Keratinocyte (primary cell): Measurements from ENCODE around the gene MRPS10.
"Not testable (repeated sequence)": the region's sequence is repeated elsewhere in the genome, so short reads cannot be mapped to it uniquely, and the experiment has no call there.

Experiments used
- EZH2 ChIP-seq: IDR thresholded peaks from one replicate; pipeline ENCODE4 v1.6.1; 2012; ENCODE audit warnings: inconsistent platforms, mild to moderate bottlenecking, low read length, moderate library complexity
- TF ChIP-seq, protein P1 (sequence below), 3 experiments: IDR thresholded peaks in 1 of 3; conservative IDR thresholded peaks in 1 of 3; optimal IDR thresholded peaks in 1 of 3; 2 replicates in 2 of 3; 3 replicates in 1 of 3; pipeline versions ENCODE3 to v1.5.1; 2011; ENCODE audit warnings: low read length in 3 of 3, mild to moderate bottlenecking in 3 of 3, moderate library complexity in 2 of 3, control low read depth in 1 of 3, inconsistent platforms in 1 of 3; ENCODE audit not compliant: insufficient read depth in 2 of 3; ENCODE audit errors: extremely low read depth in 1 of 3

DNA sequence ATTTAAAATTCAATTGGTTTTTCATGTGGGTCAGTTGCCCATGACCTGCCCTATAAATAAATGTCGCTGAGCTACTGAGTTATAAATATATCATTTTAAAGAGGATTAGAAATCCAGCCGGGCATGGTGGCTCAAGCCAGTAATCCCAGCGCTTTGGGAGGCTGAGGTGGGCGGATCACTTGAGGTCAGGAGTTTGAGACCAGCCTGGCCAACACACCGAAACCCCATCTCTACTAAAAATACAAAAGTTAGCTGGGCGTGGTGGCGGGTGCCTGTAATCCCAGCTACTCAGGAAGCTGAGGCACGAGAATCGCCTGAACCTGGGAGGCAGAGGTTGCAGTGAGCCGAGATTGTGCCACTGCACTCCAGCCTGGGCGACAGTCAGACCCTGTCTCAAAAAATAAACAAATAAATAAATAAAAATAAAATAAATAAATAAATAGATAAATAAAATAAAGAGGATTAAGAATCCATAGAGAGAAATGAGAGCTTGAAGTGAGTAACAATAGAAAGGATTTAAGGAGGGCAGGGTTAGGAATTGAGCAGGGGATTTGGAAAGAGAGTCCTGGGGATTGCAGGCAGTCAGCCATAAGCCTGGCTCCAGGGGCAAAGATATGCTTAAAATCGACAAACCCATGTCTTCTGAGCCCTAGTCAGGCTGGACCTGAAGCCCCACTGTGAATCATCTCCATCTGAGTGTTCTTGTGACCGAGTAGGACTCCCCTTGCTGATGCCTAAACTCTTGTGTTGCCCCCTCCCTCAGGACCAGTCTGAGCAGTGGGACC lies 15.3 kb downstream of the MRPS10 start:
- TF ChIP-seq, protein P1, sequence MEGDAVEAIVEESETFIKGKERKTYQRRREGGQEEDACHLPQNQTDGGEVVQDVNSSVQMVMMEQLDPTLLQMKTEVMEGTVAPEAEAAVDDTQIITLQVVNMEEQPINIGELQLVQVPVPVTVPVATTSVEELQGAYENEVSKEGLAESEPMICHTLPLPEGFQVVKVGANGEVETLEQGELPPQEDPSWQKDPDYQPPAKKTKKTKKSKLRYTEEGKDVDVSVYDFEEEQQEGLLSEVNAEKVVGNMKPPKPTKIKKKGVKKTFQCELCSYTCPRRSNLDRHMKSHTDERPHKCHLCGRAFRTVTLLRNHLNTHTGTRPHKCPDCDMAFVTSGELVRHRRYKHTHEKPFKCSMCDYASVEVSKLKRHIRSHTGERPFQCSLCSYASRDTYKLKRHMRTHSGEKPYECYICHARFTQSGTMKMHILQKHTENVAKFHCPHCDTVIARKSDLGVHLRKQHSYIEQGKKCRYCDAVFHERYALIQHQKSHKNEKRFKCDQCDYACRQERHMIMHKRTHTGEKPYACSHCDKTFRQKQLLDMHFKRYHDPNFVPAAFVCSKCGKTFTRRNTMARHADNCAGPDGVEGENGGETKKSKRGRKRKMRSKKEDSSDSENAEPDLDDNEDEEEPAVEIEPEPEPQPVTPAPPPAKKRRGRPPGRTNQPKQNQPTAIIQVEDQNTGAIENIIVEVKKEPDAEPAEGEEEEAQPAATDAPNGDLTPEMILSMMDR (optimal IDR thresholded peaks at IDR 0.05 in 1 of 3, IDR thresholded peaks at IDR 0.05 in 1 of 3, conservative IDR thresholded peaks at IDR 0.05 in 1 of 3; ENCODE audit: extremely low read depth in 1 of 3, insufficient read depth in 2 of 3, low read length in 3 of 3) = not testable (repeated sequence)
- not testable (repeated sequence) for TF ChIP-seq EZH2
